Mesenchymal stem cell (in vitro differentiated cells and primary cell): ENCODE measurements around the gene BCR.
"Not testable (repeated sequence)": the region's sequence is repeated elsewhere in the genome, so short reads cannot be mapped to it uniquely, and the experiment has no call there.

Source experiments
- DNase-seq: peaks from one replicate; pipeline ENCODE4 v3.0.0-alpha.2; 2013
- H2AFZ ChIP-seq: one replicate; pipeline ENCODE4 v1.6.1; 2013; ENCODE audit warnings: low read depth, mild to moderate bottlenecking, control low read depth, inconsistent platforms, low read length, moderate library complexity
- H2AK5ac ChIP-seq: 2 replicates; pipeline ENCODE4 v1.6.1; 2013; ENCODE audit warnings: low read length, moderate library complexity, mild to moderate bottlenecking, inconsistent platforms; ENCODE audit not compliant: severe bottlenecking
- H2BK120ac ChIP-seq: one replicate; pipeline ENCODE4 v1.6.1; 2013; ENCODE audit warnings: low read depth, mild to moderate bottlenecking, inconsistent platforms, low read length, moderate library complexity
- H2BK12ac ChIP-seq, 2 experiments: one replicate each; pipeline ENCODE4 v1.6.1; 2013; ENCODE audit warnings: inconsistent platforms in 2 of 2, low read length in 2 of 2, mild to moderate bottlenecking in 2 of 2, moderate library complexity in 2 of 2, control low read depth in 1 of 2
- H2BK15ac ChIP-seq: one replicate; pipeline ENCODE4 v1.6.1; 2013; ENCODE audit warnings: mild to moderate bottlenecking, low read depth, inconsistent platforms; ENCODE audit not compliant: poor library complexity, severe bottlenecking
- H2BK5ac ChIP-seq: 2 replicates; pipeline ENCODE4 v1.6.1; 2013; ENCODE audit warnings: low read depth, mild to moderate bottlenecking, low read length, control low read depth, inconsistent platforms; ENCODE audit not compliant: poor library complexity, severe bottlenecking
- H3K14ac ChIP-seq, 2 experiments: one replicate each; pipeline ENCODE4 v1.6.1; 2013; ENCODE audit warnings: inconsistent platforms in 2 of 2, low read length in 2 of 2, control low read depth in 1 of 2, mild to moderate bottlenecking in 1 of 2, moderate library complexity in 1 of 2
- H3K18ac ChIP-seq, 2 experiments: one replicate each; pipeline ENCODE4 v1.6.1; 2013; ENCODE audit warnings: inconsistent platforms in 2 of 2, low read length in 2 of 2, control low read depth in 1 of 2, low read depth in 1 of 2, mild to moderate bottlenecking in 1 of 2
- H3K23ac ChIP-seq, 2 experiments: one replicate each; pipeline ENCODE4 v1.6.1; 2013; ENCODE audit warnings: inconsistent platforms in 2 of 2, low read length in 2 of 2, mild to moderate bottlenecking in 2 of 2, moderate library complexity in 2 of 2, control low read depth in 1 of 2
- H3K27ac ChIP-seq: 2 replicates; pipeline ENCODE4 v1.5.1; 2013; ENCODE audit warnings: mild to moderate bottlenecking, moderate library complexity, low read length, control low read depth, inconsistent platforms; ENCODE audit not compliant: poor library complexity, severe bottlenecking
- H3K27me3 ChIP-seq, 2 experiments: 2 replicates each; pipeline versions ENCODE4 v1.6.1 to v1.7.0; 2013; ENCODE audit warnings: low read length in 2 of 2, mild to moderate bottlenecking in 2 of 2, moderate library complexity in 2 of 2, control low read depth in 1 of 2, inconsistent platforms in 1 of 2; ENCODE audit not compliant: control insufficient read depth in 1 of 2, insufficient read depth in 1 of 2
- H3K36me3 ChIP-seq, 2 experiments: 2 replicates each; pipeline versions ENCODE4 v1.6.1 to v1.7.0; 2013; ENCODE audit warnings: low read length in 2 of 2, control low read depth in 1 of 2, inconsistent platforms in 1 of 2, low read depth in 1 of 2, mild to moderate bottlenecking in 1 of 2; ENCODE audit not compliant: insufficient read depth in 2 of 2, control insufficient read depth in 1 of 2
- H3K4ac ChIP-seq, 2 experiments: one replicate each; pipeline ENCODE4 v1.6.1; 2013; ENCODE audit warnings: inconsistent platforms in 2 of 2, low read length in 2 of 2, mild to moderate bottlenecking in 2 of 2, moderate library complexity in 2 of 2, control low read depth in 1 of 2, low read depth in 1 of 2
- H3K4me1 ChIP-seq: 2 replicates; pipeline ENCODE4 v1.6.1; 2013; ENCODE audit warnings: low read depth, low read length, control low read depth; ENCODE audit not compliant: control insufficient read depth, insufficient read depth
- H3K4me2 ChIP-seq: 2 replicates; pipeline ENCODE4 v1.6.1; 2013; ENCODE audit warnings: low read length, mild to moderate bottlenecking, inconsistent platforms; ENCODE audit not compliant: poor library complexity, severe bottlenecking
- H3K4me3 ChIP-seq, 2 experiments: 2 replicates each; pipeline versions ENCODE4 v1.5.1 to v1.7.0; 2013; ENCODE audit warnings: low read length in 2 of 2, mild to moderate bottlenecking in 2 of 2, control low read depth in 1 of 2, low read depth in 1 of 2; ENCODE audit not compliant: insufficient read depth in 1 of 2
- H3K79me1 ChIP-seq: replicated peaks from 2 replicates; pipeline ENCODE4 v1.6.1; 2013; ENCODE audit warnings: mild to moderate bottlenecking, control low read depth, low read length, inconsistent platforms; ENCODE audit not compliant: poor library complexity, severe bottlenecking
- H3K9ac ChIP-seq: 2 replicates; pipeline ENCODE4 v1.7.0; 2013; ENCODE audit warnings: mild to moderate bottlenecking, low read length, moderate library complexity
- H3K9me3 ChIP-seq: 2 replicates; pipeline ENCODE4 v1.7.0; 2013; ENCODE audit warnings: mild to moderate bottlenecking, low read length; ENCODE audit not compliant: control insufficient read depth
- H4K8ac ChIP-seq: one replicate; pipeline ENCODE4 v1.6.1; 2013; ENCODE audit warnings: inconsistent platforms, mild to moderate bottlenecking, low read length, moderate library complexity
- H4K91ac ChIP-seq: one replicate; pipeline ENCODE4 v1.6.1; 2013; ENCODE audit warnings: mild to moderate bottlenecking, low read length, inconsistent platforms
- WGBS: methylation state at CpG from one replicate; pipeline ENCODE4 v1.1.7; 2013; ENCODE audit warnings: mixed read lengths; 5-methylcytosine and 5-hydroxymethylcytosine counted together

BCR gene

DNA sequence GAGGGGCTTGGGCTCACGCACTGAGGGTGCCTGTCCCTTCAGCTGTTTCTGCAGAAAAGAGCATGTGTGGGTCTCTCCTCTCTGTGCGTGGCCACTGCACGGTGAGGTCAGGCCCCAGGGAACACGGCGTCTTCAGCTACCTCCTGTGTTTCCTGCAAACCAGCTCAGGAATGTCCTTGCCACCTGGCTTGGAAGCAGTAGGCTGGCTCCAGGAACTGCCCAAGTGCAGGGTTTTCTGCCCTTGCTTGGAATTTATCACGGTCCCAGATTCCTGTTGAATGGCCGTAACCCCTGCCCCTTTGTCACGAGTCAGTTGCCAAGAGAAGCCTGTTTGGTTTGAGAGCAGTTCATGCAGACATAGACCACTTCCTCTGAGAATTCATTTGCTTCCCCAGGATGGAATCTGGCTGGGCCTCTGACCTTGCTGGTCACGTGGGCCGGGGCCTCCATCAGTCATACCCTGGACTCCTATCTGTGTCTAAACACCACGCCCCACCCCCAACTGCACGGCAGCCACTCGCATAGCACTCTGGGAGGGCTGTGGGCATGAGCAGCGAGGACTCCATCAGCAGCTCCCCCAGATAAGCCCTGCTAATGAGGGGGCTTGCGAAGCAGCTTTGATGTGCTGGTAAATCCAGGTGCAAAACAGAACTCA lies 130.3 kb downstream of the BCR start:
- 17% methylated on average over 3 of the region's 15 CpGs for WGBS
- H3K27ac ChIP-seq: peak overlapping the region; percentile 40
- H3K4me1 ChIP-seq: peaks cover 18% of the 10 kb centered on the region
- not testable (repeated sequence) for H2AK5ac ChIP-seq, H2AFZ ChIP-seq, H3K79me1 ChIP-seq, H3K4me2 ChIP-seq, H3K23ac ChIP-seq, H2BK5ac ChIP-seq, H4K8ac ChIP-seq, H3K27me3 ChIP-seq, H3K9ac ChIP-seq, H2BK15ac ChIP-seq, H3K14ac ChIP-seq, H3K4ac ChIP-seq, H3K9me3 ChIP-seq, H4K91ac ChIP-seq, H2BK120ac ChIP-seq, H3K4me3 ChIP-seq
- peak overlapping the region in 1 of 2 experiments; percentile 54 for H2BK12ac ChIP-seq
- peak overlapping the region in 1 of 2 experiments; percentile 66 for H3K18ac ChIP-seq
- DNase-seq: peak; percentile 40
- H3K36me3 ChIP-seq: peaks cover 20 to 33% of the 10 kb centered on the region in 2 experiments

GRCh38 chr22:23311635-23312420 lies 131.5 kb downstream of the BCR start:
- not testable (repeated sequence) for H3K9me3 ChIP-seq, H3K14ac ChIP-seq, H2BK5ac ChIP-seq, H3K4me2 ChIP-seq, DNase-seq, H2AK5ac ChIP-seq, H3K23ac ChIP-seq, H2BK120ac ChIP-seq, H3K27me3 ChIP-seq, H4K8ac ChIP-seq, H3K79me1 ChIP-seq, H2AFZ ChIP-seq, H3K9ac ChIP-seq, H3K27ac ChIP-seq, H3K4me3 ChIP-seq, H2BK15ac ChIP-seq
- peak overlapping the region; percentile 90 for H4K91ac ChIP-seq
- H2BK12ac ChIP-seq: peak overlapping the region; percentile 37 to 66
- H3K4me1 ChIP-seq: peaks cover 11% of the 10 kb centered on the region
- WGBS: 98% methylated on average over 9 of the region's 18 CpGs
- H3K18ac ChIP-seq: peak overlapping the region in 1 of 2 experiments; percentile 28
- H3K4ac ChIP-seq: peak overlapping the region; percentile 35 to 47
- H3K36me3 ChIP-seq: peaks cover 20 to 33% of the 10 kb centered on the region in 2 experiments

GRCh38 chr22:23313791-23314567 lies 133.7 kb downstream of the BCR start:
- Histone ChIP-seq H3K36me3 (peaks cover 20 to 36% of the 10 kb centered on the region in 2 experiments), H3K23ac (no peak overlapping the region), H3K4ac (no peak overlapping the region), H2AFZ (no peak overlapping the region), H3K14ac (no peak overlapping the region), H3K27ac (no peak overlapping the region), H3K4me1 (peaks cover 5% of the 10 kb centered on the region), H4K8ac (no peak overlapping the region), H3K79me1 (no peaks in the 10 kb centered on the region), H3K9ac (no peak overlapping the region), H3K4me2 (no peak overlapping the region), H2BK120ac (no peak overlapping the region), H2BK12ac (peak overlapping the region in 1 of 2 experiments; percentile 13), H3K4me3 (no peak overlapping the region), H2BK15ac (no peak overlapping the region), H3K9me3 (no peaks in the 10 kb centered on the region), H3K27me3 (no peaks in the 10 kb centered on the region), H3K18ac (no peak overlapping the region), H2AK5ac (no peak overlapping the region), H2BK5ac (no peak overlapping the region), H4K91ac (peak overlapping the region; percentile 25)
- DNase-seq: no peak
- WGBS: 96% methylated on average over 14 of the region's 14 CpGs
